ENCODE results near the gene PDCD1.

DNA sequence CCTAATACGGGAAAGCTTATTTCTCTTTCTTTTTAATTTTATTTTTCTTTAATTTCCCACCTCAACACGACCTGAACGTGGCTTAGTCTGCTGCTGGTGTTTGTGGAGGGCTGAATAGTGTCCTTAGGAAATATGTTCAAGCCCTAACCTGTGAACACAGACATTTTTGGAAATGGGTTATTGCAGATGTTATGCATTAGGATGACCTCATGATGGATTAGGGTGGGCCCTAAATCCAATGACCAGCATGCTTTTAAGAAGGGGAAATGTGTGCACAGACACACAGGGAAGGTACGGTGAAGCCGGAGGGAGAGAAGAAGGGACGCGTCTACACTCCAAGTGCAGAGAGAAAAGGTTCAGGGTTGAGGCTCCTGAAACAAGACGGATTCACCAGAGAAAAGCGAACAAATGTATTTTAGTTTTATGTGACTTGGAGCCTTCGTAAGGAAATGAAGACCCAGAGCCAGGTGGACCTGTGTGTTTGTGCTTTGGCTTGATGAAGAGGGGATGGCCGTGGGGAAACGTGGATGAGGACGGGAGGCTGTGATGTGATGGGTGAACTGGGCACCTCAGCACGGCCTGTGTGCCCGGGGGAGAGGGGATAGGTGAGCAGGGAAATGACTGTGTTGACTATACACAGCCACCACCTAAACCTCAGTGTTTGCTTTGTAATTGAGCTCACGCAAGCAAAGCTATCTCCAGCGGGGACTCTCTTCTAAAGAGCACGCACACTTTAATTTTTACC is 48.3 kb upstream of the PDCD1 start:
- no peak for TF ChIP-seq ZNF768 (tag by site-specific recombination; IDR thresholded peaks at IDR 0.05)
- no peak for TF ChIP-seq OVOL3 (tag by site-specific recombination; IDR thresholded peaks at IDR 0.05)
- TF ChIP-seq ZBTB17 (tag by site-specific recombination; IDR thresholded peaks at IDR 0.05) = no peak
- no peak for TF ChIP-seq CTCF (tag by site-specific recombination; IDR thresholded peaks at IDR 0.05)

Measured in HEK293 (cell line).